GM13977 (cell line): ENCODE measurements around the gene MTHFD1.

Experiments
- DNase-seq: peaks from one replicate; pipeline ENCODE4 v3.0.0; 2012; ENCODE audit warnings: low spot score
- CTCF ChIP-seq: IDR thresholded peaks from 2 replicates; pipeline ENCODE4 v1.5.1; 2012; ENCODE audit warnings: mild to moderate bottlenecking, control low read depth; ENCODE audit not compliant: insufficient read depth; ENCODE audit errors: extremely low read depth, missing control alignments
- in situ Hi-C: fragments of 300-500 bp; cut with MboI; formaldehyde crosslinking; loops from one replicate; pipeline ENCODE4 v1.12.0; 2022; ENCODE audit warnings: low sequenced_read_pairs, low pct_unique_long_range_greater_than_20kb, mixed read lengths, inconsistent platforms; ENCODE audit not compliant: unreplicated experiment

MTHFD1 gene

GRCh38 chr14:64447876-64448670 is 59.9 kb downstream of the MTHFD1 start:
- no peak for DNase-seq
- in situ Hi-C loops = no loop called here
- TF ChIP-seq CTCF = no peak

- in situ Hi-C loops = no loop called here
- TF ChIP-seq CTCF = no peak
- DNase-seq = no peak
These were observed 62.1 kb downstream of the MTHFD1 start for GRCh38 chr14:64450255-64450654.

- TF ChIP-seq CTCF = no peak
- in situ Hi-C loops = no loop called here
- DNase-seq = no peak
These were observed 66.5 kb downstream of the MTHFD1 start for GRCh38 chr14:64454671-64455070.

GRCh38 chr14:64459405-64460136 is 71.4 kb downstream of the MTHFD1 start:
- no peak for DNase-seq
- TF ChIP-seq CTCF = no peak
- in situ Hi-C loops = no loop called here

GRCh38 chr14:64461221-64461620 is 73.1 kb downstream of the MTHFD1 start:
- no peak for DNase-seq
- in situ Hi-C loops = no loop called here
- TF ChIP-seq CTCF = no peak

GRCh38 chr14:64463195-64463594 is 75.0 kb downstream of the MTHFD1 start:
- in situ Hi-C loops = no loop called here

More at GRCh38 chr14:64463195-64463594, 75.0 kb downstream of the MTHFD1 start:
- TF ChIP-seq CTCF = no peak
- peak; percentile 39 for DNase-seq
